Upper lobe of right lung (tissue), 1 donor: ENCODE results near the gene UST. TPM values are rescaled to one million over a fixed set of nuclear protein-coding genes. Genes with fewer than 3 reads are reported as not detected.
A peak's percentile ranks its signal among the peaks of the same experiment; 100 is the strongest.

Source experiments
- ATAC-seq: fragments of 200-7000 bp; cut with Tn5 transposase; one replicate; pipeline ENCODE4 v1.9.1; 2020; ENCODE audit warnings: mild to moderate bottlenecking, moderate library complexity
- DNase-seq: peaks from one replicate; pipeline ENCODE4 v3.0.0-alpha.2; 2020
- H3K27ac ChIP-seq: fragments of 200-600 bp; one replicate; pipeline ENCODE4 v1.8.0; 2022
- H3K27me3 ChIP-seq: fragments of 200-600 bp; one replicate; pipeline ENCODE4 v1.8.0; 2022; ENCODE audit warnings: mild to moderate bottlenecking
- H3K36me3 ChIP-seq: fragments of 200-600 bp; one replicate; pipeline ENCODE4 v1.8.0; 2022
- H3K4me1 ChIP-seq: fragments of 200-600 bp; one replicate; pipeline ENCODE4 v1.8.0; 2022
- H3K4me3 ChIP-seq: fragments of 200-600 bp; one replicate; pipeline ENCODE4 v1.8.0; 2022; ENCODE audit warnings: mild to moderate bottlenecking
- H3K9me3 ChIP-seq: fragments of 200-600 bp; one replicate; pipeline ENCODE4 v1.8.0; 2022
- CTCF ChIP-seq: fragments of 200-600 bp; IDR thresholded peaks from one replicate; pipeline ENCODE4 v1.8.0; 2022; ENCODE audit warnings: antibody characterized with exemption
- intact Hi-C: fragments of 100-400 bp; cut with DNase I; formaldehyde crosslinking; loops from one replicate; pipeline ENCODE4 v1.11.0; 2022
- total RNA-seq: library from RNA; stranded (reverse); fragmentation: NEBNext Ultra II Directional; extraction: Animal tissue kit (Norgen Biotek cat#: 25700); gene quantifications from one replicate; pipeline ENCODE4 v1.2.1, GENCODE V29; 2021
- donor health status: DM: no; HTN: yes; CAD: no; lungs with severe emphysema.

The UST gene
- total RNA-seq, 1 donor from 2014 or later = 11.8 TPM

- no peak for TF ChIP-seq CTCF
- Histone ChIP-seq H3K4me3 (no peak overlapping the region), H3K4me1 (peaks cover 30% of the 10 kb centered on the region), H3K27me3 (no peaks in the 10 kb centered on the region), H3K9me3 (no peaks in the 10 kb centered on the region), H3K27ac (no peak overlapping the region), H3K36me3 (no peaks in the 10 kb centered on the region)
- no peak for ATAC-seq
- no peak for DNase-seq
- intact Hi-C loops = no loop called here
These were observed 11.2 kb downstream of the UST start for GRCh38 chr6:148757944-148758480.

- no peak for TF ChIP-seq CTCF
- ATAC-seq (peak; percentile 88), DNase-seq (no peak)
- Histone ChIP-seq H3K4me1 (peaks cover 30% of the 10 kb centered on the region), H3K4me3 (no peak overlapping the region), H3K9me3 (no peaks in the 10 kb centered on the region), H3K27me3 (no peaks in the 10 kb centered on the region), H3K27ac (no peak overlapping the region), H3K36me3 (no peaks in the 10 kb centered on the region)
- intact Hi-C loops = no loop called here
These were observed 11.7 kb downstream of the UST start for GRCh38 chr6:148758492-148758891.

- DNase-seq (no peak), ATAC-seq (peak; percentile 13)
- Histone ChIP-seq H3K4me3 (no peak overlapping the region), H3K4me1 (peaks cover 30% of the 10 kb centered on the region), H3K9me3 (no peaks in the 10 kb centered on the region), H3K27ac (peak overlapping the region; percentile 79), H3K27me3 (no peaks in the 10 kb centered on the region), H3K36me3 (no peaks in the 10 kb centered on the region)
- no peak for TF ChIP-seq CTCF
- intact Hi-C loops = no loop called here
These were observed 13.4 kb downstream of the UST start for GRCh38 chr6:148760258-148760534.

GRCh38 chr6:148760568-148761526 lies 14.0 kb downstream of the UST start:
- H3K27me3 ChIP-seq = no peaks in the 10 kb centered on the region
- peak overlapping the region; percentile 79 for H3K27ac ChIP-seq
- H3K4me1 ChIP-seq = peaks cover 30% of the 10 kb centered on the region
- H3K9me3 ChIP-seq = no peaks in the 10 kb centered on the region
- DNase-seq (no peak), ATAC-seq (peak; percentile 75)
- no peak for TF ChIP-seq CTCF
- intact Hi-C loops = no loop called here
- peak overlapping the region; percentile 26 for H3K4me3 ChIP-seq
- H3K36me3 ChIP-seq = no peaks in the 10 kb centered on the region

GRCh38 chr6:148761527-148762011 lies 14.7 kb downstream of the UST start:
- intact Hi-C loops = no loop called here
- ATAC-seq = peak; percentile 70
- H3K27ac ChIP-seq = peak overlapping the region; percentile 79

More at GRCh38 chr6:148761527-148762011, 14.7 kb downstream of the UST start:
- H3K4me3 ChIP-seq = peak overlapping the region; percentile 26
- H3K27me3 ChIP-seq = no peaks in the 10 kb centered on the region
- no peaks in the 10 kb centered on the region for H3K36me3 ChIP-seq
- no peaks in the 10 kb centered on the region for H3K9me3 ChIP-seq
- no peak for TF ChIP-seq CTCF
- H3K4me1 ChIP-seq = peaks cover 30% of the 10 kb centered on the region
- peak; percentile 76 for DNase-seq
